ENCODE measurements around the gene WDR44.

The WDR44 gene

DNA sequence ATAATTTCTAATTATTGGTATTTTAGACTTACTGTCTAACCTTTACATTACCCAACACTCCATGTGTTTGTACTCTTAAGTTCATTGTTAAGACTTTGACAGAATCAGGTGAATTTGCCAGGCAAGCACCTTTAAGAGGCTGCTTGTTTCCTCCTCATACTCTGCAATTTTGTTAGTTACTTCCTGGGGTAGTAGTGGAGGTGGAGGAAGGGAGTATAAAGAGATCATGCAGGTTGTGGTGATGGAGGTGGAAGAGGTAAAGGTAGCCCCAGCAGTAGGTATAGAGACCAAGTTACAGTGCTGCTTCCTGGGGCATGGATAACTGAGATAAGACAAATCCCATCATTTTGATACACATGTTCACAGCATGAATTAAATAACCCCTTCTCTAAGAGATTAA is 6.7 kb downstream of the WDR44 start:
- H3K27me3 Mint-ChIP-seq = no peaks in the 10 kb centered on the region
- H3K36me3 Mint-ChIP-seq = no peaks in the 10 kb centered on the region
- no peak overlapping the region for H3K27ac Mint-ChIP-seq
- no peak overlapping the region for H3K4me3 Mint-ChIP-seq
- peaks cover 61% of the 10 kb centered on the region for H3K4me1 Mint-ChIP-seq
- H3K9me3 Mint-ChIP-seq = no peaks in the 10 kb centered on the region

- H3K9me3 Mint-ChIP-seq = no peaks in the 10 kb centered on the region
- H3K27me3 Mint-ChIP-seq = no peaks in the 10 kb centered on the region
- peaks cover 54% of the 10 kb centered on the region for H3K4me1 Mint-ChIP-seq
- no peaks in the 10 kb centered on the region for H3K36me3 Mint-ChIP-seq
- no peak overlapping the region for H3K27ac Mint-ChIP-seq
- H3K4me3 Mint-ChIP-seq = peak overlapping the region; percentile 11
Observed at GRCh38 chrX:118353081-118353850, 7.4 kb downstream of the WDR44 start.

GRCh38 chrX:118355225-118355920 is 9.5 kb downstream of the WDR44 start:
- Mint-ChIP-seq H3K4me1 (peaks cover 48% of the 10 kb centered on the region), H3K4me3 (no peak overlapping the region), H3K36me3 (no peaks in the 10 kb centered on the region), H3K27ac (no peak overlapping the region), H3K9me3 (no peaks in the 10 kb centered on the region), H3K27me3 (no peaks in the 10 kb centered on the region)

DNA sequence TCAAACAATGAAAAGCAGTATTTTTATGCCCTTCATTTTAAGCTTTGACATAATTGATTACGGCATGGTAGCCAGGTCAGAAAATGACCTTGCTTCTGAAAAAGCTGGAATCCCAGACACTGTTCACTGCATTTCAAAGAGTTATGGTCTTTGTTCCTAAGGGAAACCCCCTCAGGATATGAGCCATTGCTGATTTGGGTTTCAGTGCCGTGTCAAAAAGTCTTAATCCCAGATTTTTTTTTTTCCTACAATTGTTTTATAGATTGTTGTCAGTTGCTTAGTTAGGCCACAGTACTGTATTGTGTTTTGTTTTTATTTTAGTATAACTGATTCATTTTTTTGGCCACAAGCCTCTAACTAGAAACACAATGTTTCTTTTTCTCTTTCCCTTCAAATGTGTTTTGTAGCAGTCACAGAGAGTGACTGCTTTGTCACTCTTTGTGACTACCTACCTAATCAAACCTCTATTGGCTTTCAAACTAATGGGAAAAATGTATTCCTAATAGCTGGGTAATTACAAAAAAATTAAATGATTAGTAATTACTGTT is 10.3 kb downstream of the WDR44 start:
- Mint-ChIP-seq H3K27me3 (no peaks in the 10 kb centered on the region), H3K4me3 (no peak overlapping the region), H3K9me3 (no peaks in the 10 kb centered on the region), H3K36me3 (no peaks in the 10 kb centered on the region), H3K27ac (no peak overlapping the region), H3K4me1 (peaks cover 51% of the 10 kb centered on the region)

DNA sequence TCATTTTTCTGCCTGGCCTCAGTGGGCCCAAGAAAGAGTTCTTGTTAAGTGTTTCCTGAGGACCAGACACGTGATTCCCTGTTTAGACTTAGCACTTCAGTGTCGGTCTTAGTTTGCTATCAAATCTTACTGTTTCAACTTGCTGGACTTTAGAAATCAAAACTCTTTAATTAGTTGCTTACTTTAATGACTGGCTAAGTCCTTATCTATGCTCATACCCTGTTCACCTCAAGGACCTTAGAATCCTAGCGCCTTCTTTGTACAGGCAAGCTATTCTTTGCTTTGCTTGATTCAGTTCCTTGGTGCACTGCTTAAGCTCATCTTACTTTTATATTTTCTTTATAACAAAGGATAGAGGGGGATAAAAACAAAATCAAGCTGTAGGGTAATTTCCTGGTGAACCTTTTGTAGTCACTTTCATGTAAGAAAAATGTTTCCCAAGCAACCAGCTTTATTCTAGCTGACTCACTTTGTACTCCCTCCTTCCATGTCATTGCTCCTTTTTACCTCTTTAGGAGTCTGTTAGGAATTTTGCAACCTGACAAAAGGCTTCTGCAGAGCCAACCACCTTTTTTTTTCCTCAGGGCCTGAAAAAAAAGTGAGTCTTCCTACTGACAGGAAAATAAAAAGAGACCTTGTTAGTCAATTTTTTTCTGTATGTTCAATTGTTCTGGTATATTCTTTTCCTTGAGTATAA is 14.7 kb downstream of the WDR44 start:
- no peaks in the 10 kb centered on the region for H3K27me3 Mint-ChIP-seq
- H3K9me3 Mint-ChIP-seq = no peaks in the 10 kb centered on the region
- peaks cover 34% of the 10 kb centered on the region for H3K4me1 Mint-ChIP-seq
- no peak overlapping the region for H3K4me3 Mint-ChIP-seq
- no peaks in the 10 kb centered on the region for H3K36me3 Mint-ChIP-seq
- H3K27ac Mint-ChIP-seq = peak overlapping the region; percentile 35

DNA sequence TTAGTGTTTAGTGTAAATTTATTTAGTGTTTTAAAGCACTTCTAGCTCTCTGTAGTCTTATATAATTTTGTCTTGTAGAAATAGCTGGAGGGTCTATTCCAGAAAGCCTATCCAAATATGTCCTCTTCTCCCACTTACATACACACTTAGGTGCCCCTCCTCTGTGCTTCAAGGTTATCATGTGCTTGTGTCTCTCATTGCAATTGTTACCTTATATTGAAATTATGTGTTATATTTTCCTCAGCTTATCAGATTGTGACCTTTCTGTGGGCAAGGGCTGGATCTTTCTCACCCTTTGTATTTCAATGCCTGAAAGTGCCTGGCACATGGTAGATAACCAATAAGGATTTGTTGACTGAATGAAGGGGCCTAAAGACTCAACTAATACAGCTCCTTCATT is 18.4 kb downstream of the WDR44 start:
- no peak overlapping the region for H3K27ac Mint-ChIP-seq
- no peaks in the 10 kb centered on the region for H3K27me3 Mint-ChIP-seq
- peaks cover 24% of the 10 kb centered on the region for H3K4me1 Mint-ChIP-seq
- no peaks in the 10 kb centered on the region for H3K36me3 Mint-ChIP-seq
- H3K9me3 Mint-ChIP-seq = no peaks in the 10 kb centered on the region
- H3K4me3 Mint-ChIP-seq = no peak overlapping the region

DNA sequence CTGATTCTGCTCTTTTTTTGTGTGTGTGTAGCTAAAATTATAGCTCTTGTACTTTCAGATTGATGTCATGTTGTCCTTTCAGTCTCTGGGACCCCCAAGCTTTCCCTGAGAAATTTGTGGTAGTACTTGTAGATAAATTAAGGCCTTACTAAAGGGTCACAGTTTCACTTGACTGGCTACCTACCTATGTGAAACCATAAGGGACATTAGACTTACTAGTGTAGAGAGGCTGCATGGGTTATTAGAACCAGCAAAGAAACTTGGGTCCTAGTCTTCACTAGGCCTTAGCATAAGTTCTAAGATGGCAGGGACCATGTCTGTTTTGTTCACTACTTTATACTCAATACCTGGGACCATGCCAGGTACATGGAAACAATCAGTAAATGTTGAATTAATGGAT is 21.4 kb downstream of the WDR44 start:
- Mint-ChIP-seq H3K4me1 (peaks cover 13% of the 10 kb centered on the region), H3K4me3 (no peak overlapping the region), H3K9me3 (no peaks in the 10 kb centered on the region), H3K36me3 (peaks cover 1% of the 10 kb centered on the region), H3K27ac (no peak overlapping the region), H3K27me3 (no peaks in the 10 kb centered on the region)

DNA sequence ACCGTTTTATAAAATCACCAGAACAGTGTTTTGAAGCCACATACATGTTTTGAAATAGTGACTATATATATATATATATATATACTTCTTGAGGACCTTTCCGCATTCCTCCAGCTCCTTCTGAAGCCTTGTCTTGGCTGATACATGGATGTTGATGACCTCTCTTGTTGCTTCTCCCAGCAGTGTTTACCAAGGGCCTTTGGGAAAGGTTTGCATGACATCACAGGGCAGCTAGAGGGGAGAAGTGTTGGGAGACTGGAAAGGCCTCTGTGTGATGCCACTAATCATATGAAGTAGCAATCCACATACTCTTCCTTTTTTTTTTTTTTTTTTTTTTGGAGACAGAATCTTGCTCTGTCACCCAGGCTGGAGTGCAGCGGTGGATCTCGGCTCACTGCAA is 22.5 kb downstream of the WDR44 start:
- no peaks in the 10 kb centered on the region for H3K27me3 Mint-ChIP-seq
- no peak overlapping the region for H3K4me3 Mint-ChIP-seq
- peaks cover 1% of the 10 kb centered on the region for H3K36me3 Mint-ChIP-seq
- no peak overlapping the region for H3K27ac Mint-ChIP-seq
- no peaks in the 10 kb centered on the region for H3K9me3 Mint-ChIP-seq
- peaks cover 13% of the 10 kb centered on the region for H3K4me1 Mint-ChIP-seq

- H3K27me3 Mint-ChIP-seq = no peaks in the 10 kb centered on the region
- H3K27ac Mint-ChIP-seq = peak overlapping the region; percentile 15
Observed at GRCh38 chrX:118370921-118371624, 25.2 kb downstream of the WDR44 start.

DNA sequence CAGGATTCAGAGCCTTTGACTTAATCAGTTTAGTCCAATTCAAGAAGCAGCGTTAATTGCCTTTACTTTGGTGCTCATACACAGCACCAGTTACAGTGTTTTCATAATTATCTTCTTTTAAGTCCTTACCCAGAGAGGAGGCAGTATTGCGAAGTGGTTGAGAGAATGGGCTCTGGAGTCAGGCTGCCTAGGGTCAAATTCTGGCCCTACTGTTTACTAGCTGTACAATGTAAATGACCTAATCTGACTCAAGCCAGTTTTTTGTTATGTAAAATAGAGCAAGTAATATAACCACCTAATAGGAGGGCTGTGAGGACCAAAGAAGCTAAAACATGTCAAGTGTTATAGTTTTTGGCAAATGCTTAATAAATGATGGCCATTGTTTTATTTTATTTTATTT is 27.6 kb downstream of the WDR44 start:
- peaks cover 1% of the 10 kb centered on the region for H3K36me3 Mint-ChIP-seq
- H3K4me3 Mint-ChIP-seq = no peak overlapping the region
- peaks cover 5% of the 10 kb centered on the region for H3K4me1 Mint-ChIP-seq
- no peaks in the 10 kb centered on the region for H3K27me3 Mint-ChIP-seq
- no peaks in the 10 kb centered on the region for H3K9me3 Mint-ChIP-seq
- no peak overlapping the region for H3K27ac Mint-ChIP-seq

More at GRCh38 chrX:118370921-118371624, 25.2 kb downstream of the WDR44 start:
- Mint-ChIP-seq H3K9me3 (no peaks in the 10 kb centered on the region), H3K36me3 (peaks cover 1% of the 10 kb centered on the region), H3K4me1 (peaks cover 5% of the 10 kb centered on the region), H3K4me3 (no peak overlapping the region)

DNA sequence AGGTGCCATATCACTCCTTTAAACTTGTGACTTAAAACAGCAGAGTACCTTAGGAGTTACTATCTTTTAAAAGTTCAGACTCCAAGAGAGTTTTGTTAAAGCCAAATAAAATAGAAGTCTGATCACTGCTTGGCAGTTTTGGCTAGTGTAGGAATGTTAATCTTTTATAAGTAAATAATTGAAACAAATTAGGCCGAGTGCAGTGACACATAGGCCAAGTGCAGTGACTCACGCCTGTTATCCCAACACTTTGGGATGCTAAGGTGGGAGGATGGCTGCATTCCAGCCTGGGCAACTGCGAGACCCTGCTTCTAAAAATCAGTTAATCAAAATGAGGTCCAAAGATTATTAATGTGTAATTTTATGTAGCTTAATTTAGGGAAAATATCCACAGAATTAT is 37.2 kb downstream of the WDR44 start:
- no peaks in the 10 kb centered on the region for H3K27me3 Mint-ChIP-seq
- peaks cover 4% of the 10 kb centered on the region for H3K4me1 Mint-ChIP-seq
- no peaks in the 10 kb centered on the region for H3K9me3 Mint-ChIP-seq
- H3K4me3 Mint-ChIP-seq = no peak overlapping the region
- no peak overlapping the region for H3K27ac Mint-ChIP-seq
- H3K36me3 Mint-ChIP-seq = peaks cover 4% of the 10 kb centered on the region

DNA sequence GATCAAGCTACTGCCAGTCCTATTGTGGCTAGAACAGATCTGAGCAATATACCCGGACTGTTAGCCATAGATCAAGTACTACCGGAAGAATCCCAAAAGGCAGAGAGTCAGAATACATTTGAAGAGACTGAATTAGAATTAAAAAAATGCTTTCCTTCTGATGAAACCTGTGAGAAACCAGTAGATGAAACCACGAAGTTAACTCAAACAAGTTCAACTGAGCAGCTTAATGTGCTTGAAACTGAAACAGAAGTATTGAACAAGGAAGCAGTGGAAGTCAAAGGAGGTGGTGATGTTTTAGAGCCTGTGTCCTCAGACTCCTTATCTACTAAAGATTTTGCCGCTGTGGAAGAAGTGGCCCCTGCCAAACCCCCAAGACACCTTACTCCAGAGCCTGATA is 46.8 kb downstream of the WDR44 start:
- H3K27me3 Mint-ChIP-seq = no peaks in the 10 kb centered on the region
- H3K27ac Mint-ChIP-seq = no peak overlapping the region
- no peaks in the 10 kb centered on the region for H3K9me3 Mint-ChIP-seq
- no peak overlapping the region for H3K4me3 Mint-ChIP-seq
- H3K4me1 Mint-ChIP-seq = no peaks in the 10 kb centered on the region
- peaks cover 3% of the 10 kb centered on the region for H3K36me3 Mint-ChIP-seq

DNA sequence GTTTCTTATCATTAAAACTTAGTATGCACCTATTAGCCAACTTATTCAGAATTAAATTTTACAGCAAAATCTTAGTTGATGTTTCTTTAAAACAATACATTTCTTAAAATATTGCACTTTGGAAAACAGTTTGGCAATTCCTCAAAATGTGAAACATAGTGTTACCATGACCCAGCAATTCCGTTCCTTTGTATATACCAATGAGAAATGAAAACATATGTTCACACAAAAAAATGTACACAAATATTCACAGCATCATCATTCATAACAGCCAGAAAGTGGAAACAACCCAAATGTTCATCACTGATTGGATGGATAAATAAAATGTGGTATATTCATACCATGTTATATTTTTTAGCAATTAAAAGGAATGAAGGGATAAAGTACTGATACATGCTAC is 50.2 kb downstream of the WDR44 start:
- Mint-ChIP-seq H3K4me1 (no peaks in the 10 kb centered on the region), H3K9me3 (no peaks in the 10 kb centered on the region), H3K27ac (no peak overlapping the region), H3K27me3 (no peaks in the 10 kb centered on the region), H3K4me3 (no peak overlapping the region), H3K36me3 (peaks cover 7% of the 10 kb centered on the region)

- Mint-ChIP-seq H3K9me3 (no peaks in the 10 kb centered on the region), H3K36me3 (peaks cover 21% of the 10 kb centered on the region), H3K4me3 (no peak overlapping the region), H3K27me3 (no peaks in the 10 kb centered on the region), H3K4me1 (peaks cover 17% of the 10 kb centered on the region), H3K27ac (no peak overlapping the region)
Observed at GRCh38 chrX:118418811-118419251, 72.9 kb downstream of the WDR44 start.

- peaks cover 22% of the 10 kb centered on the region for H3K36me3 Mint-ChIP-seq
- peaks cover 17% of the 10 kb centered on the region for H3K4me1 Mint-ChIP-seq
- H3K27me3 Mint-ChIP-seq = no peaks in the 10 kb centered on the region
- no peak overlapping the region for H3K27ac Mint-ChIP-seq
- no peak overlapping the region for H3K4me3 Mint-ChIP-seq
- H3K9me3 Mint-ChIP-seq = no peaks in the 10 kb centered on the region
Observed at GRCh38 chrX:118420462-118420861, 74.6 kb downstream of the WDR44 start.
